ENCODE measurements around the gene ZFP64.
"Not testable (repeated sequence)": the region's sequence is repeated elsewhere in the genome, so short reads cannot be mapped to it uniquely, and the experiment has no call there.

The ZFP64 gene

GRCh38 chr20:52166150-52166549 is 25.4 kb downstream of the ZFP64 start:
- DNase-seq (ENCODE audit: extremely low read depth in 1 of 2, low read depth in 1 of 2), result no peak

DNA sequence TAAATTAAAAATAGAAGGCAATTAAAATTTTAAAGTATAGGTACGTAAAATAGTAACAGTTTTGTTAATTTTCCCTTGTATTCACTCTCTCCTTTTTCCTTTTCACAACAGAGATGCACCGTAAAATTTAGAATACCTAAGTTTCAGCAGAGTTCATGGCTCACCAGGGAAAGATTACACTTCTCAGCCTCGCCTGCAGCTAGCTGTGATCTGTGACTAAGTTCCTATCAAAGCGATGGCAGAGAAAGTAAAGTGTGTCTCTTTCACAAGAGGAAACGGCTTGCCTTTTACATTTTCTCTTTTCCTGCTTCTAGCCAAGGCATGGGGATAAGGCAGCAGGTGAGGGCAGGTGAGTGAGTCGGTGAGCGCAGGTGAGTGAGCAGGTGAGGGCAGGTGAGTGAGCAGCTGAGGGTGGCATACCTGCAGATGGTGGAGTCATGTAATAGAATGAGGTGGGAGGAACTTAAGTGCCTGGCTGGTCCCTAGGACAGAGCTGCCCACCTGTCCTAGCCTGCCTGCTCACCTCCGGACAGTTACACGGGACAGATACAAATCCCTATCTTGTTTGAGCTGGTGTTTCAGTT is 30.9 kb downstream of the ZFP64 start:
- no peak for DNase-seq (ENCODE audit: extremely low read depth in 1 of 2, low read depth in 1 of 2)

DNA sequence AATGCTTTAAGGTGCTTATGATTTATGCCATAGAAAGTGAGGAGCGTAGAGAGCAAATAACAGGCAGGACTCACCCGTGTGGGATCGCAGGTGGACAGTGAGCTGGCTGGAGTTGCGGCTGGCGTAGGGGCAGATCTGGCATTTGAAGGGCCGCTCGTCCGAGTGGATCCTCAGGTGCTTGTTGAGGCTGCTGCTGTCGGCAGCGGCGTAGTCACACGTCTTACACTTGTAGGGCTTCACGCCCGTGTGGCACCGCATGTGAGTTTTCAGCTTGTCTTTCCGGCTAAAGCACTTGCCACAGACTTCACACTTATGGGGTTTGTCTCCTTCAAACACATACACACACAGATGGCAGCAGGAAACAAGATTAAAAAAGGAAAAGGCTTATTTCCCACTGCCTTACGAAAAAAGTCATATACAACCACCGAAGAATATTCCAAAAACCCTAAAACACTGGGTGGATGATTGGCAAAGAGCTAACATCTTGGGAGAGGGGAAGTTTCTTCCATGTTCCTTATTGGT is 31.5 kb downstream of the ZFP64 start:
- no peak for DNase-seq (ENCODE audit: extremely low read depth in 1 of 2, low read depth in 1 of 2)

GRCh38 chr20:52154575-52154974 is 37.0 kb downstream of the ZFP64 start:
- DNase-seq (ENCODE audit: extremely low read depth in 1 of 2, low read depth in 1 of 2), result no peak

DNA sequence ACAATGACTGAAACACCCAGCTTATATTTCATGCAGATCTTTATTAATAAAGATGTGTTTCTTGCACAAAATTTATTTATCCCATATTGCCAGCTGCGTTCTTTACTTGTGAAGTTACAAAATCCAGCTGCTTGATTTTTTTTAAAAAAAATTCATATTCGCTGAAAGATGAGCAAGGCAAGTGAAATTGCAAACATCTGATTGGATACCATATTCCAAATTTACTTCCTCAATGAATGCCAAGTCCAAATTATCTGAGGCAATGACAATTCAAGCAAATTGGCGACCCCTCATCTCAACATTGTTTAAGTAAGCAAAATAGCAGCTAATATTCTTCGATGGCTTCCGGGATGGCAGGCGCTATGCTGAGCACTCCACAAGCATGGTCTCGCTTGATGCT is 37.7 kb downstream of the ZFP64 start:
- no peak for DNase-seq (ENCODE audit: extremely low read depth in 1 of 2, low read depth in 1 of 2)

DNA sequence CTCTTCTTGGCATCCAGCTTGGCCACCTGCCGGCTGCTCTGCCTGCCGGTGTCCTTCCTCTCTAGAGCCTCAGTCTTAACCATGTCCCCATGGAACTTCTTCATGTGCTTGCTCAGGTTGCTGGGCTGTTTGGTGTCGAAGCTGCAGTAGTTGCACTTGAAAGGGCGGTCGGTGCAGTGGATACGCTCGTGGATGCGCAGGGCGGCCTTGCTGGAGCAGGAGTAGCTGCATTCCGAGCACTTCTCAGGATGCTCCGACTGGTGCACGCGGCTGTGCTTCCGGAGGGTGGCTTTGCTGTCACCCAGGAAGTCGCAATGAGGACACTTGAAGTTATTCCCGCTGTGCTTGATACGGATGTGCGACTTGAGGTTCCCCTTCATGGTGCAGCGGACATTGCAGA is 38.7 kb downstream of the ZFP64 start:
- no peak for DNase-seq (ENCODE audit: extremely low read depth in 1 of 2, low read depth in 1 of 2)

DNA sequence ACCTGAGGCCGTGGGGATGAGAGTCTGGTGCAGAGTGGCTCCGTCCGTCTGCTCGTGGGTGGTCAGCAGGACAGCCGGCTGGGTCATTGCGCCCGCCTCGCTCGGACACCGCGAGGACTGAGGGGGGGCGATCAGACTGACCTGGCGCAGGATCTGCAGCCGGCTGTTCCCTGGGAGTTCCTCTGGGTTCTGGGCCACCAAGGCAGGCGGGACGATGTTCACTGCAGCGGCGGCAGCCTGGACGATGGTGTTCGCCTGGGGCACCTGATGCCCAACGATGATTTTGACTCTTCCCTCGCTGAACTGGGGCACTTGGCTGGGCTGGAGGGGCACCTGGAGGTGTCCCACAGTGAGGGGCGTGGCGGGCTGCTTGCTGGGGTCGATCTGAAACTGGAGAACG is 39.2 kb downstream of the ZFP64 start:
- no peak for DNase-seq (ENCODE audit: extremely low read depth in 1 of 2, low read depth in 1 of 2)

DNA sequence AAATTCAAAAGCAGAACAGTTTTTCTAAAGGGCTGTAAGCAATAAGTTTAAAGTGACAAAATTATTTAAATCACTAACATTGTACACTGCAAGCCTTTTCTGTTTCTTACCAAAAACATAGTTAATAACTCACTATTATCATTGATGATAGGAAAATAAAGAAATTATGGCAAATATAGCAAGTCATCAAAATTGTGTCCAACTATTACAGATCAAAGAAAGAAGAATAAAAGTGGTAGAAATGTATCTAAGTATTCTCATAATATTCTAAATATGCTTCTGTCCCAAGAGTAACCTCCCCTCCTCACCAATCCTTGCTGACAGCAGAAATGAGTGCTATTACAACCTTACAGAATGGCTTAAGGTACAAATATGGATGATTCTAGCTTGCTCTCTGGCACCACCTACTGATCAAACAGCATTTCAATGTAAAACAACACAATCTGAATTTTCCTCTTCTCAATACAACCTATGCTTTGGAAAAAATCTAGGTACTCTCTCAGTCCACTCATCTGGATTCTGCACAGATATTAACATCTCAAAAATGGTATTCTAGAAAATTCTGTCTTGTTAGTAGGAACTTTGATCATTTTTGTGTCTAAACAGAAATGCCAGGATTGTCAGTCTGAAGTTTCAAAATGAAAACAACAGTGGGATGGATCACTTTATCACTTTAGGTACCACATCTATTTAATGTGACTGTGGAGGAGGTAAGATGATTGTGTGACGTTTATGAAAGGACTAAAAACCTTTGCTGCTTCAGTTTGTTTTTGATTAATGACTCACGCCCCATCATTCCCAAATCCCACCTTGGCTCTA is 40.9 kb downstream of the ZFP64 start:
- no peak for DNase-seq (ENCODE audit: extremely low read depth in 1 of 2, low read depth in 1 of 2)

DNA sequence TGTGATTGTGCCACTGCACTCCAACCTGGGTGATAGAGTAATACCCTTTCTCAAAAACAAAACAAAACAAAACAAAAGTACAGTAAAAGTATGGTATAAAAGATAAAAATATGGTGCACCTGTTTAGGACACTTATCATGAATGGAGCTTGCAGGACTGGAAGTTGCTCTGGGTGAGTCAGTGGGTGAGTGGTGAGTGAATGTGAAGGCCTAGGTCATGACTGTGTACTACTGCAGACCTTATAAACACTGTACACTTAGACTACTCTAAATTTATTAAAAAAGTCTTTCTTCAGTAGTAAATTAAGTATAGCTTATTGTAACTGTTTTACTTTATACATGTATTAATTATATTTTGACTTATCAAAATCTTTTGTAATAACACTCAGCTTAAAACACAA is 46.0 kb downstream of the ZFP64 start:
- DNase-seq (ENCODE audit: extremely low read depth in 1 of 2, low read depth in 1 of 2), result no peak

DNA sequence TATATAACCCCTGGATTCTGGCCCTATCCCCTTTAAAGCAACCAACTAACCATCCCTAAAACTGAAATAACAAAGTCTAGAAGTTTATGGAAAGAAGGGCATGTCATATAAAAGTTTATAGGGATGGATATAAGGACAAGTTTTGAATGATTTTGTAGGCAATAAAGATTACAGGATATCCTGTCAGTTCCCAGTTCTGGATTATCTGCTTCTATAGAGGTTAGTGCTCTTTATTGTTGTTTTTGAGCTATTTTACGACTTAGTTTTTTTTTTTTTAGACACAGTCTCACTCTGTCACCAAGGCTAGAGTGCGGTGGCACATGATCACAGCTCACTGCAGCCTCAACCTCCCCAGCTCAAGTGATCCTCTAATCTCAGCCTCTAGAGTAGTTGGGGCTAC is 48.3 kb downstream of the ZFP64 start:
- DNase-seq (ENCODE audit: extremely low read depth in 1 of 2, low read depth in 1 of 2), result no peak

GRCh38 chr20:52142757-52143156 is 48.8 kb downstream of the ZFP64 start:
- DNase-seq (ENCODE audit: extremely low read depth in 1 of 2, low read depth in 1 of 2), result no peak

DNA sequence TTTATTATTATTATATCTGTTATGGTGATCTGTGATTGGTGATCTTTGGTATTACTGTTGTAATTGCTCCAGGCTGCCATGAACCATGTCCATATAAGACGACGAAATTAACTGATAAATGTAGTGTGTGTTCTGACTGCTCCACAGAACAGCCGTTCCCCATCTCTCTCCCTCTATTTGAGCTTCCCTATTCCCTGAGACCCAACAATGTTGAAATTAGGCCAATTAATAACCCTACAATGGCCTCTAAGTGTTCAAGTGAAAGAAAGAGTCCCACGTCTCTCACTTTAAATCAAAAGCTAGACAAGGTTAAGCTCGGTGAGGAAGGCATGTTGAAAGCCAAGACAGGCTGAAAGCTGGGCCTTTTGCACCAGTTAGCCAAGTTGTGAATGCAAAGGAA is 51.6 kb downstream of the ZFP64 start:
- no peak for DNase-seq (ENCODE audit: extremely low read depth in 1 of 2, low read depth in 1 of 2)

GRCh38 chr20:52137850-52138249 is 53.7 kb downstream of the ZFP64 start:
- no peak for DNase-seq (ENCODE audit: extremely low read depth in 1 of 2, low read depth in 1 of 2)

DNA sequence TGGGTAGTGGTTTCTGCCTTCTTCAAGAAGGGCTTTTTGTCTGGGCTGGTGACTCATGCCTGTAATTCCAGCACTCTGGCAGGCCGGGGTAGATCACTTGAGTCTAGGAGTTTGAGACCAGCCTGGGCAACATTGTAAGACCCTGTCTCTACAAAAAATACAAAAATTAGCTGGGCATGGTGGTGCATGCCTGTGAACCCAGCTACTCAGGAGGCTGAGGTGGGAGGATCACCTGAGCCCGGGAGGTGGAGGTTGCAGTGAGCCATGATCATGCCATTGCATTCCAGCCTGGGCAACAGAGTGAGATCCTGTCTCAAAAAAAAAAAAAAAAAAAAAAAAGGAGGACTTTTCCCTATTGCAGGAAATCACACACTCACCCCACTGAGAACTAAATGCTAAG is 57.9 kb downstream of the ZFP64 start:
- DNase-seq (ENCODE audit: extremely low read depth in 1 of 2, low read depth in 1 of 2), result not testable (repeated sequence)

DNA sequence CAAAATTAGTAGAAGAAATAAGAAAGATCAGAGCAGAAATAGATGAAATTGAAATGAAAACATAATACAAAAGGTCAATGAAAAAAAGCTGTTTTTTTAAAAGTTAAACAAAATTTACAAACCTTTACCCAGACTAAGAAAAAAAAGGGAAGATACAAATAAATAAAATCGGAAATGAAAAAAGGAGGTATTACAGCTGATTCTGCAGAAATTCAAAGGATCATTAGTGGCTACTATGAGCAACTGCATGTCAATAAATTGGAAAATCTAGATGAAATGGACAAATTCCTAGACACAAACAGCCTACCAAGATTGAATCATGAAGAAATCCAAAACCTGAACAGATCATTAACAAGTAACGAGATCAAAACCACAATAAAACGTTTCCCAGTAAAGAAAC is 59.2 kb downstream of the ZFP64 start:
- no peak for DNase-seq (ENCODE audit: extremely low read depth in 1 of 2, low read depth in 1 of 2)

DNA sequence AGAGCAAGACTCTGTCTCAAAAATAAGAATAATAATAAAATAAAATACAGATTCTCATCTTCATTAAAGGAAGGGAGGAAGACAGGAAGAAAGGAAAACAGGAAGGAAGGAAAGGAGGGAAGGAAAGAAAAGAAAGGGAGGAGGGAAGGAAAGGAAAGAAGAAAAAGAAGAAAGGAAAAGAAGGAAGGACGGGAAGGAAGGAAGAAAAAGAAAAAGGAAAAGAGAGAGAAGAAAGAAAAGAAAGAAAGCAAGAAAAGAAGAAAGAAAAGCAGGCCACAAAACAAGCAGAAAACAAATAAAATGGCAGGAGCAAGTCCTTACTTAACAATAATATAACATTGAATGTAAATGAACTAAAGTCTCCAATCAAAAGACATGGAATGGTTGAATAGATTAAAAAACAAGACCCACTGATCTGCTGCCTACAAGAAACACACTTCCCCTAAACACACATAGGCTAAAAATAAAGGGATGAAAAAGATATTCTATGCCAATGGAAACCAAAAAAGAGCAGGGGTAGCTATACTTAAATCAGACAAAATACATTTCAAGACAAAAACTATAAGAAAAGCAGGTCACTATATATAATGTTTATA is 60.4 kb downstream of the ZFP64 start:
- no peak for DNase-seq (ENCODE audit: extremely low read depth in 1 of 2, low read depth in 1 of 2)

DNA sequence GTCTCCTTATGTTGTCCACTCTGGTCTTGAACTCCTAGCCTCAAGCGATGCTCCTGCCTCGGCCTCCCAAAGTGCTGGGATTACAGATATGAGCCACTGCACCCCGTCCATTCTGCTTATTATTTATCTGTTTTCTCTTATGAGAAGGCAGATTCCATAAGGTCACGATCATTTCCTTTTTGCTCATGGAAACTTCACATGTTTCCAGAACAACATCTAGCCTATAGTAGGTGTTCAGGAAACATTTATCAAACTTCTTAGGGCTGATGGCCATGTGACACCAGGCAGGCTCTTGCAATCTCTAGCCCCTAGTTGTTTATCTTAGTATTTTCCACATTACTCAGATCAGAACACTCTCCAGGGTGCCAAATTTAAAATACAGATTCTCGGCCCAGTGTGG is 61.2 kb downstream of the ZFP64 start:
- no peak for DNase-seq (ENCODE audit: extremely low read depth in 1 of 2, low read depth in 1 of 2)

- DNase-seq (ENCODE audit: extremely low read depth in 1 of 2, low read depth in 1 of 2), result no peak
These were observed 62.0 kb downstream of the ZFP64 start for GRCh38 chr20:52129611-52130010.

- DNase-seq (ENCODE audit: extremely low read depth in 1 of 2, low read depth in 1 of 2), result no peak
These were observed 64.3 kb downstream of the ZFP64 start for GRCh38 chr20:52127309-52127708.

DNA sequence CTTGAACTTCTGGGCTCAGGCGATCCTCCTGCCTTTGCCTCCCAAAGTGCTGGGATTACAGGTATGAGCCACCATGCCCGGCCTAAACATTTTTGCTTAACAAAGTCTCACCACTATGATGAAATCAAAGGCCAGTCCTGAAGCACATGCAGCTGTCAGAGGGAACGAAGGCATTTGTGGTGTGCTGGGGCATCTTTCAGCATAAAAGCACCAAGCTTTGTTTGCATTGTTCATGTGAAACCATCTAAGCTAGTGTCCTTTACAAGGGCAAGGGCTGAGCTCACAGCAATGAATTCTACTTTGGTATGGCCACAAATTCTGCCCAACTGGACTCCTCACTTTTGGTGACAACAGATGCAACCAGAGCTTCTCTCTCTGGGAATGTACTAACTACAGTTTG is 66.8 kb downstream of the ZFP64 start:
- DNase-seq (ENCODE audit: extremely low read depth in 1 of 2, low read depth in 1 of 2), result no peak

- DNase-seq (ENCODE audit: extremely low read depth in 1 of 2, low read depth in 1 of 2), result no peak
These were observed 72.9 kb downstream of the ZFP64 start for GRCh38 chr20:52118696-52119095.

DNA sequence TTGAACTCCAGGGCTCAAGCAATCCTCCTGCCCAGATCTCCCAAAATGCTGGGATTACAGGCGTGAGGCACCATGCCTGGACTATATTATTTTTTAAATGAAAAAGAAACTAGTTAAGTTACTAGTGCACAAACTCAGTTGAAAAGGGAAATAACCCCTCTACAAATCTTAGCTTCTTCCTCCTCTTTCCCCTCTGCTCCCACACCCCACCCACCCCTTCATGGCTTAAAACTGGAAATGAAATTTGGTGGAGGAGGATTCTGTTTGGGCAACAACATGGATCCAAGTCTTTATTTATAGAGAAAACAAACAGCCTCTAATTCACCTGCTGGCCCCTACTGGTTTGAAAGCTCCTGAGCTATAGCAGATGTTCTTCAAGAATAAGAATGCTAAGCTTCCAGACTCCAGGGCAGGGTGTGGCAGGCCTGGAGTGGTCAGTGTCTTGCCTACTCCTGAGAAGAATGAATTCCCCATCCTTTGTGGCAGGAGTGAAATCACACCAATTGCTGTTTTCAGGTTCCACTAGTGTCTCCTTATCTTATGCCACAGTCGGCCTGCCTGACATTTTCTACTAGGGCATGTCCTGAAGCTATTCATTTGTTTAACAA is 73.5 kb downstream of the ZFP64 start:
- no peak for DNase-seq (ENCODE audit: extremely low read depth in 1 of 2, low read depth in 1 of 2)

All from activated CD8-positive, alpha-beta memory T cell treated with anti-CD3 and anti-CD28 coated beads for 1 hour (primary cell).